Breast epithelium (tissue), 3 donors: ENCODE measurements around the gene KLHL42.

Source experiments
- CTCF ChIP-seq, 3 donors: fragments of 450-650 bp; IDR thresholded peaks; one replicate each; pipeline ENCODE4 v1.5.1; 2016 to 2017; ENCODE audit warnings: antibody characterized with exemption in 3 of 3, mild to moderate bottlenecking in 3 of 3, moderate library complexity in 3 of 3
- POLR2A ChIP-seq: fragments of 450-650 bp; IDR thresholded peaks from one replicate; pipeline ENCODE4 v1.6.1; 2016; ENCODE audit warnings: antibody characterized with exemption, mild to moderate bottlenecking, moderate library complexity
- POLR2AphosphoS5 ChIP-seq, 3 donors: sonication (generic); formaldehyde crosslinking; IDR thresholded peaks; one replicate each; pipeline ENCODE4 v1.6.1; 2017; ENCODE audit warnings: antibody characterized with exemption in 3 of 3

GRCh38 chr12:27801630-27802029, 21.6 kb downstream of the KLHL42 start:
- TF ChIP-seq CTCF (IDR thresholded peaks at IDR 0.05) (no peak), POLR2A (no peak), POLR2AphosphoS5 (IDR thresholded peaks at IDR 0.05) (no peak)
